GM12878 (cell line): ENCODE data around the gene CAPN8. TPM values are rescaled to one million over a fixed set of nuclear protein-coding genes. Genes with fewer than 3 reads are reported as not detected.

Experiments
- ATAC-seq: fragments of 200-7000 bp; cut with Tn5 transposase; 3 replicates; pipeline ENCODE4 v1.9.1; 2020; ENCODE audit warnings: mild to moderate bottlenecking, moderate library complexity
- BruUV-seq: library from RNA; stranded (reverse); fragments of 400-500 nt; replicated peaks from 2 replicates; lab custom pipeline; 2021; lab: Mats Ljungman, UMichigan
- CTCF ChIA-PET: fragments of 300-600 bp; sonication (Branson Sonifier 250); formaldehyde crosslinking; extraction: SDS; loops from one replicate; lab custom pipeline; 2021; ENCODE audit warnings: inconsistent platforms; lab: Yijun Ruan, JAX
- POLR2A ChIA-PET: fragments of 350-600 bp; formaldehyde crosslinking; extraction: SDS; loops from one replicate; lab custom pipeline; 2021; ENCODE audit warnings: inconsistent platforms; lab: Charles Lee
- RAD21 ChIA-PET: fragments of 300-600 bp; sonication (Branson Sonifier 250); formaldehyde crosslinking; loops from one replicate; lab custom pipeline; 2023; ENCODE audit warnings: antibody characterized with exemption; ENCODE audit not compliant: unreplicated experiment; lab: Charles Lee
- SMC1A ChIA-PET: fragments of 300-600 bp; sonication (Branson Sonifier 250); formaldehyde crosslinking; loops from one replicate; lab custom pipeline; 2023; ENCODE audit not compliant: unreplicated experiment, uncharacterized antibody; lab: Charles Lee
- DNase-seq: peaks from one replicate; pipeline ENCODE4 v3.0.0-alpha.2; 2011; ENCODE audit warnings: low read depth, low spot score
- FAIRE-seq: peaks from 3 replicates; lab custom pipeline; 2011; peaks lifted over from hg19 to GRCh38; lab: Jason Lieb, UNC
- H2AFZ ChIP-seq: 2 replicates; pipeline ENCODE4 v1.6.0; 2011; ENCODE audit warnings: low read depth, low read length, control low read depth; ENCODE audit not compliant: control insufficient read depth
- H3K27ac ChIP-seq: 2 replicates; pipeline ENCODE4 v1.5.1; 2011; ENCODE audit warnings: control low read depth; ENCODE audit not compliant: control insufficient read depth, insufficient read depth
- H3K27me3 ChIP-seq, 2 experiments: replicated peaks in 1 of 2; 2 replicates each; pipeline versions ENCODE4 v1.6.0 to v1.6.1; 2011; ENCODE audit warnings: low read length in 1 of 2; ENCODE audit not compliant: control insufficient read depth in 2 of 2, insufficient read depth in 2 of 2
- H3K36me3 ChIP-seq, 2 experiments: 2 replicates each; pipeline ENCODE4 v1.5.1; 2011; ENCODE audit warnings: low read length in 1 of 2; ENCODE audit not compliant: control insufficient read depth in 2 of 2, insufficient read depth in 2 of 2
- H3K4me1 ChIP-seq: 2 replicates; pipeline ENCODE4 v1.6.1; 2011; ENCODE audit warnings: mild to moderate bottlenecking, low read length, moderate library complexity, mixed read lengths; ENCODE audit not compliant: control insufficient read depth, insufficient read depth
- H3K4me2 ChIP-seq: 2 replicates; pipeline ENCODE4 v1.6.0; 2011; ENCODE audit warnings: control low read depth; ENCODE audit not compliant: control insufficient read depth, insufficient read depth
- H3K4me3 ChIP-seq: fragments of 200-600 bp; sonication (generic); 2 replicates; pipeline ENCODE4 v1.5.1; 2016
- H3K79me2 ChIP-seq: 2 replicates; pipeline ENCODE4 v1.6.0; 2011; ENCODE audit warnings: low read length; ENCODE audit not compliant: control insufficient read depth, insufficient read depth
- H3K9ac ChIP-seq: 2 replicates; pipeline ENCODE4 v1.8.0; 2011; ENCODE audit warnings: low read length, control low read depth, mixed read lengths; ENCODE audit not compliant: control insufficient read depth, insufficient read depth
- H3K9me3 ChIP-seq: replicated peaks from 3 replicates; pipeline ENCODE4 v1.5.1; 2011; ENCODE audit warnings: mild to moderate bottlenecking, low read length; ENCODE audit not compliant: control insufficient read depth, insufficient read depth
- H4K20me1 ChIP-seq: 2 replicates; pipeline ENCODE4 v1.6.0; 2011; ENCODE audit not compliant: control insufficient read depth, insufficient read depth
- CBX5 ChIP-seq: sonication (generic); IDR thresholded peaks from 2 replicates; pipeline ENCODE4 v1.6.1; 2016; ENCODE audit warnings: low read depth, moderate library complexity, mild to moderate bottlenecking, inconsistent platforms
- KAT2A ChIP-seq: conservative IDR thresholded peaks from 2 replicates; pipeline ENCODE4 v1.6.1; 2011; ENCODE audit warnings: low read depth, low read length; ENCODE audit not compliant: control insufficient read depth
- NFIC ChIP-seq: IDR thresholded peaks from 2 replicates; pipeline ENCODE4 v1.6.1; 2012; ENCODE audit warnings: low read depth, mild to moderate bottlenecking, inconsistent platforms, low read length, moderate library complexity
- PAX5 ChIP-seq: IDR thresholded peaks from 2 replicates; pipeline ENCODE4 v1.6.1; 2011; ENCODE audit warnings: low read depth, low read length, borderline replicate concordance
- RBBP5 ChIP-seq: fragments of 200-600 bp; sonication (generic); conservative IDR thresholded peaks from 2 replicates; pipeline ENCODE4 v1.6.1; 2016
- SMAD5 ChIP-seq: IDR thresholded peaks from 2 replicates; pipeline ENCODE4 v1.6.1; 2016; ENCODE audit warnings: antibody characterized with exemption, low read depth
- SMC3 ChIP-seq: IDR thresholded peaks from 2 replicates; pipeline ENCODE4 v1.6.1; 2011; ENCODE audit warnings: low read length, improper control_type of control experiment, borderline replicate concordance
- TAF1 ChIP-seq: IDR thresholded peaks from 2 replicates; pipeline ENCODE4 v1.6.1; 2011; ENCODE audit warnings: mild to moderate bottlenecking, low read depth, low read length, borderline replicate concordance
- TCF3 ChIP-seq: IDR thresholded peaks from 2 replicates; pipeline ENCODE4 v1.6.1; 2012; ENCODE audit warnings: low read depth, mild to moderate bottlenecking, low read length, borderline replicate concordance; ENCODE audit not compliant: insufficient read depth
- YY1 ChIP-seq: IDR thresholded peaks from 2 replicates; pipeline ENCODE4 v1.6.1; 2011; ENCODE audit warnings: low read depth, mild to moderate bottlenecking, low read length
- WGBS: methylation state at CpG from one replicate; pipeline ENCODE4 v1.1.6; 2016; ENCODE audit warnings: low lambda C conversion rate; ENCODE audit not compliant: insufficient replicate concordance, insufficient coverage; ENCODE audit errors: missing lambda C conversion rate; 5-methylcytosine and 5-hydroxymethylcytosine counted together
- in situ Hi-C: fragments of 300-500 bp; cut with MboI; formaldehyde crosslinking; loops from 9 replicates; pipeline ENCODE4 v1.14.3; 2018; ENCODE audit warnings: mixed read lengths
- intact Hi-C: fragments of 100-400 bp; cut with micrococcal nuclease; formaldehyde crosslinking; loops from one replicate; pipeline ENCODE4 v1.14.2; 2022; ENCODE audit not compliant: unreplicated experiment
- polyA plus RNA-seq, 11 experiments: library from polyadenylated mRNA; depleted of rRNA in 4 of 11; unstranded in 6 of 11; stranded (reverse) in 5 of 11; fragments of >200 nt; fragmentation: Nextera tagmentation in 4 of 11; fragmentation: Illumina TruSeq in 1 of 11; extraction: Ambion mirVana in 4 of 11; extraction: Trizol in 1 of 11; gene quantifications; 1 replicate in 1 of 11; 2 replicates in 10 of 11; pipeline versions ENCODE4 v1.2.1 to v1.2.3, GENCODE V29; 2011 to 2016; ENCODE audit warnings: inconsistent platforms in 2 of 11, missing spikeins in 2 of 11, low read depth in 1 of 11
- total RNA-seq, 4 experiments: library from RNA; depleted of rRNA in 3 of 4; stranded (reverse); fragments of >200 nt in 3 of 4; fragmentation: Illumina TruSeq in 1 of 4; extraction: Trizol in 1 of 4; gene quantifications; 2 replicates each; pipeline versions ENCODE4 v1.2.1 to v1.2.3, GENCODE V29; 2013 to 2021
- TF ChIP-seq, protein P1 (sequence below): IDR thresholded peaks from 2 replicates; pipeline ENCODE4 v1.6.1; 2012; ENCODE audit warnings: low read depth, low read length, improper control_type of control experiment

CAPN8 gene
- total and polyA plus RNA-seq, 10 of the 15 experiments (the other 5 are each of a cell fraction or from before 2014, with no cell fraction given), result 6.4 to 30.7 (median 12.3) TPM

DNA sequence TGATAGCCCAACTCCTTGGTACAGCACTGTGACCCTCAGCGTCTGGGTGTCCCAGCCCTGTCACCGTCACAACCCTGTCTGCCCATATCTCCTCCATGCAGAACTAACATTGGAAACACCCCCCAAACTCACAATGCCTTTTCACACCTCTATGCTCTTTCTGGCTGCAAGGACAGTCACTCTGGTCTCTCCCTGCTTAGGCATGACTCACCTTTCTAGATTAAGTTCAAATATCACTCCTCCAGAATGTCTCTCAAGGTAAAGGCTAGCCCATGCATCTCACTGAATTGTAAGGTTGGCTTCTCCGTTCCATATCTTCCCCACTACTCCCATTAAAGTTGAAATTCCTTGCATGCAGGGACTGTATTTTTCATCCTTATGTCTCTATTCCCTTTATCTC is 17.0 kb upstream of the CAPN8 start (continued):
- TF ChIP-seq, protein P1, sequence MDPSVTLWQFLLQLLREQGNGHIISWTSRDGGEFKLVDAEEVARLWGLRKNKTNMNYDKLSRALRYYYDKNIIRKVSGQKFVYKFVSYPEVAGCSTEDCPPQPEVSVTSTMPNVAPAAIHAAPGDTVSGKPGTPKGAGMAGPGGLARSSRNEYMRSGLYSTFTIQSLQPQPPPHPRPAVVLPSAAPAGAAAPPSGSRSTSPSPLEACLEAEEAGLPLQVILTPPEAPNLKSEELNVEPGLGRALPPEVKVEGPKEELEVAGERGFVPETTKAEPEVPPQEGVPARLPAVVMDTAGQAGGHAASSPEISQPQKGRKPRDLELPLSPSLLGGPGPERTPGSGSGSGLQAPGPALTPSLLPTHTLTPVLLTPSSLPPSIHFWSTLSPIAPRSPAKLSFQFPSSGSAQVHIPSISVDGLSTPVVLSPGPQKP, result no peak
- TF ChIP-seq YY1, result no peak
- no peak for TF ChIP-seq SMAD5
- TF ChIP-seq PAX5, result no peak

DNA sequence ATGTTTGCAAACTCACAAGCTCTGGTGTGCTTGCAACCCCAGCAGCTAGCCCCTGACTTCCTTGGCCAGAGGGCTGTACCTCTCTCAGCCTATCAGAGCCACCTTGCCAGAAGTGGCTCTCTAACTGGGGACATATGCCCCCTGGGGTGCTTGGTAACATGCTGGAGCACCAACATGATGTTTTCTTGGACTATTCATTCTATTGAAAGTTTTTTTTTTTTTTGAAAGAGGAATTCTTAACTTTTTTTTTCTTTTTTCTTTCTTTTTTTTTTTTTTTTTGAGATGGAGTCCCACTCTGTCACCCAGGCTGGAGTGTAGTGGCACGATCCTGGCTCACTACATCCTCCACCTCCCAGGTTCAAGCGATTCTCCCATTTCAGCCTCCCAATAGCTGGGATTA is 14.7 kb upstream of the CAPN8 start:
- Histone ChIP-seq H2AFZ (no peak overlapping the region), H3K9me3 (no peaks in the 10 kb centered on the region; the same call in 2 of the 3 replicates), H4K20me1 (no peaks in the 10 kb centered on the region), H3K4me2 (no peak overlapping the region), H3K4me1 (no peaks in the 10 kb centered on the region), H3K27me3 (no peaks in the 10 kb centered on the region), H3K27ac (no peak overlapping the region), H3K36me3 (no peaks in the 10 kb centered on the region), H3K9ac (no peak overlapping the region), H3K4me3 (no peak overlapping the region), H3K79me2 (no peaks in the 10 kb centered on the region)
- TF ChIP-seq CBX5 (no peak), TCF3 (no peak), NFIC (no peak), TAF1 (no peak), SMAD5 (no peak), SMC3 (no peak), RBBP5 (no peak), KAT2A (no peak)
- intact Hi-C loops (loop anchor here (5.0 to 10.0 kb wide), 2 partner anchors 438 to 865 kb away; partner anchors contain the start of gene DISP1), in situ Hi-C loops (no loop called here)
- ChIA-PET SMC1A (interaction anchor here (0.7 to 2.1 kb wide), 11 partner anchors 8 to 205 kb away, joined by 3 to 8 read pairs (median 4); no protein-coding TSS in a partner anchor), RAD21 (interaction anchor here (1.1 to 1.6 kb wide), 4 partner anchors 49 to 547 kb away, joined by 3 to 7 read pairs (median 4); no protein-coding TSS in a partner anchor), CTCF (interaction anchor here (0.6 to 8.4 kb wide), 8 partner anchors 53 to 547 kb away, joined by 3 to 72 read pairs (median 4); no protein-coding TSS in a partner anchor), POLR2A (no interaction called here)
- ATAC-seq, result peak; percentile 34; the same call in 2 of the 3 replicates
- DNase-seq, result no peak
- 14% methylated on average over 1 of the region's 2 CpGs for WGBS
- FAIRE-seq, result no peak
- BruUV-seq, result no TSS peak
